ENCODE data around the gene RANBP3L.
"Not testable (repeated sequence)": the region's sequence is repeated elsewhere in the genome, so short reads cannot be mapped to it uniquely, and the experiment has no call there.

The RANBP3L gene

GRCh38 chr5:36285837-36286615 is 15.7 kb downstream of the RANBP3L start:
- no peak for DNase-seq (ENCODE audit: low read depth in 2 of 2)

- not testable (repeated sequence) for DNase-seq (ENCODE audit: low read depth in 2 of 2)
Measured at GRCh38 chr5:36283775-36284174, 17.9 kb downstream of the RANBP3L start.

- no peak for DNase-seq (ENCODE audit: low read depth in 2 of 2)
Measured at GRCh38 chr5:36281626-36282025, 20.1 kb downstream of the RANBP3L start.

GRCh38 chr5:36279054-36279698 is 22.5 kb downstream of the RANBP3L start:
- no peak for DNase-seq (ENCODE audit: low read depth in 2 of 2)

- no peak for DNase-seq (ENCODE audit: low read depth in 2 of 2)
Measured at GRCh38 chr5:36277521-36278176, 24.1 kb downstream of the RANBP3L start.

GRCh38 chr5:36276864-36277263 is 24.8 kb downstream of the RANBP3L start:
- no peak for DNase-seq (ENCODE audit: low read depth in 2 of 2)

GRCh38 chr5:36273809-36274526 is 27.7 kb downstream of the RANBP3L start:
- no peak for DNase-seq (ENCODE audit: low read depth in 2 of 2)

- no peak for DNase-seq (ENCODE audit: low read depth in 2 of 2)
Measured at GRCh38 chr5:36272136-36272690, 29.5 kb downstream of the RANBP3L start.

- DNase-seq (ENCODE audit: low read depth in 2 of 2), result no peak
Measured at GRCh38 chr5:36270876-36271575, 30.7 kb downstream of the RANBP3L start.

GRCh38 chr5:36270175-36270574 is 31.5 kb downstream of the RANBP3L start:
- no peak for DNase-seq (ENCODE audit: low read depth in 2 of 2)

GRCh38 chr5:36269478-36269877 is 32.2 kb downstream of the RANBP3L start:
- no peak for DNase-seq (ENCODE audit: low read depth in 2 of 2)

GRCh38 chr5:36267905-36268304 is 33.8 kb downstream of the RANBP3L start:
- no peak for DNase-seq (ENCODE audit: low read depth in 2 of 2)

GRCh38 chr5:36264202-36264760 is 37.4 kb downstream of the RANBP3L start:
- no peak for DNase-seq (ENCODE audit: low read depth in 2 of 2)

- DNase-seq (ENCODE audit: low read depth in 2 of 2), result no peak
Measured at GRCh38 chr5:36261186-36261585, 40.5 kb downstream of the RANBP3L start.

GRCh38 chr5:36253575-36253974 is 48.1 kb downstream of the RANBP3L start:
- DNase-seq (ENCODE audit: low read depth in 2 of 2), result no peak

GRCh38 chr5:36252722-36253365 is 48.9 kb downstream of the RANBP3L start:
- DNase-seq (ENCODE audit: low read depth in 2 of 2), result no peak

GRCh38 chr5:36251218-36251617 is 50.5 kb downstream of the RANBP3L start:
- DNase-seq (ENCODE audit: low read depth in 2 of 2), result no peak

GRCh38 chr5:36250427-36250826 is 51.3 kb downstream of the RANBP3L start:
- no peak for DNase-seq (ENCODE audit: low read depth in 2 of 2)

- no peak for DNase-seq (ENCODE audit: low read depth in 2 of 2)
Measured at GRCh38 chr5:36246036-36246800, 55.5 kb downstream of the RANBP3L start.

- no peak for DNase-seq (ENCODE audit: low read depth in 2 of 2)
Measured at GRCh38 chr5:36244076-36244475, 57.6 kb downstream of the RANBP3L start.

All from stimulated activated CD4-positive, alpha-beta T cell treated with anti-CD3 and anti-CD28 coated beads, Interleukin-15, amount 100 ng/mL, for 48 hours (primary cell).